ENCODE measurements around the gene GLB1L2.

GLB1L2 gene

DNA sequence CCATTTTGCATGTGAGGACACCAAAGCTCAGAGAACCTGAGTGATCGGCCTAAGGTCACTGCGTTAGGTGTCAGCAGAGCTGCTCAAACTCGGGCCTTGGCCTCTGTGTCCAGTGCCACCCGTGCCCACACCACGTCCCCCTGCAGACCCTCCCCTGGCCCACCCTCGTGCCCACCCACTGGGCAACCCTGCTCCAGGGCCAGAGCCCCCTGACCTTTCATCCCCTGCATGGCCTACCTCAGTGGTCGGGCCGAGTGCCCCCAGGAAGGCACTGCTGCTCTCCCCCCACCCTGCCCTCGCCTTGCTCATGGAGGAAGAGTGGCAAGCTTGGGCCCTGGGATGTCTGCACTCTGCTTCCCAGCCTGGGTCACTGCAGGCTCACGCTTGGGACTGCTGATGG lies 62.5 kb downstream of the GLB1L2 start:
- H3K36me3 ChIP-seq, result no peaks in the 10 kb centered on the region
- no peak overlapping the region for H3K27ac ChIP-seq
- H3K27me3 ChIP-seq, result peaks cover 9% of the 10 kb centered on the region
- no peaks in the 10 kb centered on the region for H3K4me1 ChIP-seq (ENCODE audit: control insufficient read depth in 1 of 2, insufficient read depth in 1 of 2, low read depth in 1 of 2, low read length in 1 of 2)
- H3K9me3 ChIP-seq, result no peaks in the 10 kb centered on the region
- H3K4me3 ChIP-seq (ENCODE audit: low read depth in 1 of 2, low read length in 1 of 2), result no peak overlapping the region
- TF ChIP-seq, protein P1, sequence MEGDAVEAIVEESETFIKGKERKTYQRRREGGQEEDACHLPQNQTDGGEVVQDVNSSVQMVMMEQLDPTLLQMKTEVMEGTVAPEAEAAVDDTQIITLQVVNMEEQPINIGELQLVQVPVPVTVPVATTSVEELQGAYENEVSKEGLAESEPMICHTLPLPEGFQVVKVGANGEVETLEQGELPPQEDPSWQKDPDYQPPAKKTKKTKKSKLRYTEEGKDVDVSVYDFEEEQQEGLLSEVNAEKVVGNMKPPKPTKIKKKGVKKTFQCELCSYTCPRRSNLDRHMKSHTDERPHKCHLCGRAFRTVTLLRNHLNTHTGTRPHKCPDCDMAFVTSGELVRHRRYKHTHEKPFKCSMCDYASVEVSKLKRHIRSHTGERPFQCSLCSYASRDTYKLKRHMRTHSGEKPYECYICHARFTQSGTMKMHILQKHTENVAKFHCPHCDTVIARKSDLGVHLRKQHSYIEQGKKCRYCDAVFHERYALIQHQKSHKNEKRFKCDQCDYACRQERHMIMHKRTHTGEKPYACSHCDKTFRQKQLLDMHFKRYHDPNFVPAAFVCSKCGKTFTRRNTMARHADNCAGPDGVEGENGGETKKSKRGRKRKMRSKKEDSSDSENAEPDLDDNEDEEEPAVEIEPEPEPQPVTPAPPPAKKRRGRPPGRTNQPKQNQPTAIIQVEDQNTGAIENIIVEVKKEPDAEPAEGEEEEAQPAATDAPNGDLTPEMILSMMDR (IDR thresholded peaks at IDR 0.05), result no peak

DNA sequence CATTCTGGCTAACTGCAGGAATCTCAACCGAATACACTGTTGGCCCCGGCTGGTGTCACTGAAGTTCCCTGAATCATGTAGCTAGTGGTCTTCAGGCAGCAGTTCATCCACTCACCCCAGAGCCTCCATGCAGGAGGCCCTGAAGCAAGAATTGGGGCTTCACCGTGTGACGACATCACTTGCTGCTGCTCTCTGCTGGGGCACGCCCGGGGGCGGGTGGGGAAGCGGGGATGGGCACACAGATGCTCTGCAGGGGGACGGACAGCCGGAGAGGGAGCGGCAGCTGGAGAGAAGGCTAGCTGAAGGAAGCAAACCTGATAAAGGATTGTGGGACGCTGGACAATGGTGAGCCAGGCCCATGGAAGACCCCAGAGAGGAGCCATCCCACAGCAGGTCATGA lies 63.2 kb downstream of the GLB1L2 start:
- Histone ChIP-seq H3K4me3 (ENCODE audit: low read depth in 1 of 2, low read length in 1 of 2) (no peak overlapping the region), H3K36me3 (no peaks in the 10 kb centered on the region), H3K9me3 (no peaks in the 10 kb centered on the region), H3K27me3 (peaks cover 9% of the 10 kb centered on the region), H3K27ac (no peak overlapping the region), H3K4me1 (ENCODE audit: control insufficient read depth in 1 of 2, insufficient read depth in 1 of 2, low read depth in 1 of 2, low read length in 1 of 2) (no peaks in the 10 kb centered on the region)
- TF ChIP-seq, protein P1 (IDR thresholded peaks at IDR 0.05), result no peak

DNA sequence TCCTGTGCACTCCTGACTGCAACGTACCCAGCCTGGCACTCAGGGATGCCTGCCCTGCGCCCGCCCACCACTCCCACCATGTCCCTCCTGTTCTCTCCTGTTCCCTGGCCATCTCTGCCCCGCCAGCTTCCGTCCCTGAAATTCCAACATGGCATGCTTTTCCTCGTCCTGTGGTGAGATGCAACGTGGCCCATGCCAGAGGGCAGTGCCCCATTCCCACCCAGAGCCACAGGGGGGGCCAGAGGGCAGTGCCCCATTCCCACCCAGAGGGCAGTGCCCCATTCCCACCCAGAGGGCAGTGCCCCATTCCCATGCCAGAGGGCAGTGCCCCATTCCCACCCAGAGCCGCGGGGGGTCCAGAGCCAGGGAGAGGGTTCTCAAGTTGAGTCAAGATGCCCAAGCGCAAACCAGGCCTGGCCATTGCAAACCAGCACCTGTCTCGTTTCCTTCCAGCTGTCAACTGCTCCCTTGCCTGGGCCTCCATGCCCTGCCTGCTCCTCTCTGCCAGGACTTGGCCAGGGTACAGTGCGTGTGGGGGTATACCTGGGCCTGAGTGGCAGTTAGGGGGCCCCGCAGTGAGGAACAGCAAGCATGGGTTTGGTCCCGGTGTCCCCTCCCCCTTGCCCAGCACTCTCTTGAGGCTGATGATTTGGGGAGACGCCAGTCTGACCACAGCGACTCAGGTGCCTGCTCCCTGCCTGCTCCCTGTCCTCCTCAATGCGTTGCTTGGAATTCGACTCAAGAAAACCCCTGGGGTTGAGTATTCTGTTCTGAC lies 65.7 kb downstream of the GLB1L2 start:
- H3K4me3 ChIP-seq (ENCODE audit: low read depth in 1 of 2, low read length in 1 of 2), result no peak overlapping the region
- H3K36me3 ChIP-seq, result no peaks in the 10 kb centered on the region
- H3K27me3 ChIP-seq, result peaks cover 9% of the 10 kb centered on the region
- H3K4me1 ChIP-seq (ENCODE audit: control insufficient read depth in 1 of 2, insufficient read depth in 1 of 2, low read depth in 1 of 2, low read length in 1 of 2), result no peaks in the 10 kb centered on the region
- TF ChIP-seq, protein P1 (IDR thresholded peaks at IDR 0.05), result no peak
- no peaks in the 10 kb centered on the region for H3K9me3 ChIP-seq
- H3K27ac ChIP-seq, result no peak overlapping the region

DNA sequence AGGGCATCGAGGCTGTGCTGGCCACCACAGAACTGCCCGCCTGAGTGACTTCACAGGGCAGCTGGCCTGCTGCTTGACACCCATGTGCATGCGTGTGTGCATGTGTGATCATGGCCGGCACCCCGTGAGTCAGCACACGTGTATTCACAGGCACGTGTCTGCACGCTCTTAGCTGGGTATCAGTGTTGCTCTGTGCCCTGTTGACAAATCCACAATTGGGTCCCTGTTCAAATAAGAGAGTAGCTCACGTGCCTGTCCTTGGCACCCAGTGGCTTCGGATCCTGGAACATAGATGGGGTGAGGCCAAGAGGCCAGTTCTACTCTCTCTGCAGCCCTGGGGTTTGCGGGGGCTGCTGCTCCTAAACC lies 66.3 kb downstream of the GLB1L2 start:
- H3K27me3 ChIP-seq, result peaks cover 9% of the 10 kb centered on the region
- H3K9me3 ChIP-seq, result no peaks in the 10 kb centered on the region
- H3K4me3 ChIP-seq (ENCODE audit: low read depth in 1 of 2, low read length in 1 of 2), result no peak overlapping the region
- no peak overlapping the region for H3K27ac ChIP-seq
- no peaks in the 10 kb centered on the region for H3K36me3 ChIP-seq
- TF ChIP-seq, protein P1 (IDR thresholded peaks at IDR 0.05), result no peak
- H3K4me1 ChIP-seq (ENCODE audit: control insufficient read depth in 1 of 2, insufficient read depth in 1 of 2, low read depth in 1 of 2, low read length in 1 of 2), result no peaks in the 10 kb centered on the region

DNA sequence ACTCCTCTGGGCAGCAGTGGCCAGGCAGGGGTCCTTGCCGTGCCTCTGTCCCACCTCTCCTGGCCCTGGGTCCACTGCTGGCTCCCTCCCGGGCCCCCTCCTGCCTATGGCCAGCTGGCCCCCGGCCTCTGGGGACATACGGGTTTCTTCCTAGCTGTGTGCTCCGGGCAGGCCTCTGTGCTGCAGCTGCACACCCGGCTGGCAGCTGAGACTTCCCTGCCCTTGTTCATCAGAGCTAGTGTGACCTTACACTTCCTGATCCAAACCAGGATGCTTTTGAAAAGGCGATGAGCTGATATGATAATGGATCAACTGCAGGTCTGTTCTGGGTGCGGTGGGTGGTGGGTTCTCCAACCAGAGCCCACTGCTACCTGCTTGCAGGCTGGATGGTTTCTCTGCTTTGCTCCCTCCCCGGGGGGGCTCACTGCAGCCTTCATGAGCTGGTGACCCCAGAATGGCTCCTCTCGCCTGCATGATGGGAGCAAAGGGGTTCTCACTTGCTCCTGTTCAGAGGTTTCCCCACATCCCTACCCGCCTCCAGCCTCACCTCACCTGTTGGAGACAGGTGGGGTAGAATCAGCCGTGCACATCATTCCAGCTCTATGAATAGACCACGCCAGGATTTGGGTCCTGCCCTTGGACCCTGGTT lies 67.0 kb downstream of the GLB1L2 start:
- Histone ChIP-seq H3K27ac (no peak overlapping the region), H3K4me3 (ENCODE audit: low read depth in 1 of 2, low read length in 1 of 2) (no peak overlapping the region), H3K9me3 (no peaks in the 10 kb centered on the region), H3K4me1 (ENCODE audit: control insufficient read depth in 1 of 2, insufficient read depth in 1 of 2, low read depth in 1 of 2, low read length in 1 of 2) (no peaks in the 10 kb centered on the region), H3K27me3 (peaks cover 3% of the 10 kb centered on the region), H3K36me3 (no peaks in the 10 kb centered on the region)
- TF ChIP-seq, protein P1 (IDR thresholded peaks at IDR 0.05), result no peak

Measured in neutrophil (primary cell).